Karpas-422 (cell line): Measurements from ENCODE around the gene WWOX. TPM values are rescaled to one million over a fixed set of nuclear protein-coding genes. Genes with fewer than 3 reads are reported as not detected.
A peak's percentile ranks its signal among the peaks of the same experiment; 100 is the strongest.

Source experiments
- DNase-seq: peaks from one replicate; pipeline ENCODE4 v3.0.0-alpha.2; 2015
- H2AFZ ChIP-seq: fragments of 200-600 bp; sonication (generic); 2 replicates; pipeline ENCODE4 v1.6.1; 2014; ENCODE audit warnings: antibody characterized with exemption, low read length, mixed read lengths
- H3K27ac ChIP-seq: fragments of 200-600 bp; sonication (generic); 2 replicates; pipeline ENCODE4 v1.5.1; 2014; ENCODE audit warnings: mild to moderate bottlenecking, low read length, moderate library complexity
- H3K27me3 ChIP-seq: fragments of 200-600 bp; sonication (generic); 2 replicates; pipeline ENCODE4 v1.6.1; 2014; ENCODE audit warnings: low read length, mixed read lengths
- H3K36me3 ChIP-seq: fragments of 200-600 bp; sonication (generic); 2 replicates; pipeline ENCODE4 v1.6.1; 2014; ENCODE audit warnings: low read length, mixed read lengths; ENCODE audit not compliant: insufficient read depth
- H3K4me1 ChIP-seq: fragments of 200-600 bp; sonication (generic); 2 replicates; pipeline ENCODE4 v1.6.1; 2014; ENCODE audit warnings: mild to moderate bottlenecking, low read length, mixed read lengths
- H3K4me2 ChIP-seq: fragments of 200-600 bp; sonication (generic); 2 replicates; pipeline ENCODE4 v1.6.1; 2014; ENCODE audit warnings: low read length, low read depth, mild to moderate bottlenecking; ENCODE audit not compliant: poor library complexity, severe bottlenecking
- H3K4me3 ChIP-seq: fragments of 200-600 bp; sonication (generic); 2 replicates; pipeline ENCODE4 v1.5.1; 2014; ENCODE audit warnings: mild to moderate bottlenecking, antibody characterized with exemption, low read length, mixed read lengths
- H3K79me2 ChIP-seq: fragments of 200-600 bp; sonication (generic); 2 replicates; pipeline ENCODE4 v1.6.1; 2014; ENCODE audit warnings: mild to moderate bottlenecking, low read length, mixed read lengths
- H3K9ac ChIP-seq: fragments of 200-600 bp; sonication (generic); 2 replicates; pipeline ENCODE4 v1.6.0; 2014; ENCODE audit warnings: low read length
- H3K9me2 ChIP-seq: fragments of 200-600 bp; sonication (generic), shearing (Covaris generic); replicated peaks from 2 replicates; pipeline ENCODE4 v1.6.0; 2014; ENCODE audit warnings: mild to moderate bottlenecking, low read length, moderate library complexity; ENCODE audit not compliant: insufficient read depth
- H3K9me3 ChIP-seq: fragments of 300-700, 200-600 bp; sonication (generic); 2 replicates; pipeline ENCODE4 v1.6.1; 2014; ENCODE audit warnings: low read length, mixed read lengths
- H4K20me1 ChIP-seq: fragments of 200-600 bp; sonication (generic); 2 replicates; pipeline ENCODE4 v1.6.1; 2014; ENCODE audit warnings: mild to moderate bottlenecking, antibody characterized with exemption, low read length, low read depth; ENCODE audit not compliant: insufficient read depth
- total RNA-seq: library from RNA; depleted of rRNA; stranded (reverse); fragments of >200 nt; shearing (Covaris generic); gene quantifications from 2 replicates; pipeline ENCODE4 v1.2.3, GENCODE V29; 2014; ENCODE audit warnings: low replicate concordance

The WWOX gene
- total RNA-seq, 1 experiment from 2014 or later = 66.2 TPM

GRCh38 chr16:78072275-78072674 lies 27.2 kb upstream of the WWOX start:
- H3K9ac ChIP-seq = no peak overlapping the region
- no peaks in the 10 kb centered on the region for H3K36me3 ChIP-seq
- H3K4me3 ChIP-seq = no peak overlapping the region
- no peaks in the 10 kb centered on the region for H3K9me2 ChIP-seq
- H4K20me1 ChIP-seq = no peaks in the 10 kb centered on the region
- H3K27ac ChIP-seq = no peak overlapping the region
- H3K79me2 ChIP-seq = no peaks in the 10 kb centered on the region
- no peak for DNase-seq
- no peaks in the 10 kb centered on the region for H3K4me1 ChIP-seq
- H3K27me3 ChIP-seq = no peaks in the 10 kb centered on the region
- H2AFZ ChIP-seq = no peak overlapping the region
- H3K4me2 ChIP-seq = no peak overlapping the region
- H3K9me3 ChIP-seq = no peaks in the 10 kb centered on the region

GRCh38 chr16:78075800-78076199 lies 23.7 kb upstream of the WWOX start:
- no peaks in the 10 kb centered on the region for H3K9me2 ChIP-seq

GRCh38 chr16:78081341-78081740 lies 18.1 kb upstream of the WWOX start:
- Histone ChIP-seq H3K27me3 (no peaks in the 10 kb centered on the region), H3K4me3 (no peak overlapping the region), H3K9ac (no peak overlapping the region), H4K20me1 (no peaks in the 10 kb centered on the region), H3K9me3 (no peaks in the 10 kb centered on the region), H3K36me3 (no peaks in the 10 kb centered on the region), H3K4me1 (no peaks in the 10 kb centered on the region), H3K4me2 (no peak overlapping the region), H3K27ac (no peak overlapping the region), H2AFZ (no peak overlapping the region), H3K9me2 (no peaks in the 10 kb centered on the region), H3K79me2 (no peaks in the 10 kb centered on the region)
- DNase-seq = no peak

More at GRCh38 chr16:78075800-78076199, 23.7 kb upstream of the WWOX start:
- no peaks in the 10 kb centered on the region for H3K4me1 ChIP-seq
- H3K4me3 ChIP-seq = no peak overlapping the region
- no peaks in the 10 kb centered on the region for H4K20me1 ChIP-seq
- no peak overlapping the region for H2AFZ ChIP-seq
- DNase-seq = no peak
- no peaks in the 10 kb centered on the region for H3K79me2 ChIP-seq
- no peak overlapping the region for H3K27ac ChIP-seq
- H3K36me3 ChIP-seq = no peaks in the 10 kb centered on the region
- no peak overlapping the region for H3K4me2 ChIP-seq
- no peaks in the 10 kb centered on the region for H3K9me3 ChIP-seq
- H3K9ac ChIP-seq = no peak overlapping the region
- no peaks in the 10 kb centered on the region for H3K27me3 ChIP-seq

GRCh38 chr16:78091419-78091818 lies 8.0 kb upstream of the WWOX start:
- Histone ChIP-seq H3K36me3 (no peaks in the 10 kb centered on the region), H3K27ac (no peak overlapping the region), H4K20me1 (no peaks in the 10 kb centered on the region), H2AFZ (no peak overlapping the region), H3K4me2 (no peak overlapping the region), H3K9me3 (no peaks in the 10 kb centered on the region), H3K9me2 (no peaks in the 10 kb centered on the region), H3K27me3 (no peaks in the 10 kb centered on the region), H3K9ac (no peak overlapping the region), H3K4me3 (no peak overlapping the region), H3K79me2 (no peaks in the 10 kb centered on the region), H3K4me1 (no peaks in the 10 kb centered on the region)
- no peak for DNase-seq

GRCh38 chr16:78092758-78093157 lies 6.7 kb upstream of the WWOX start:
- no peak overlapping the region for H3K9ac ChIP-seq
- H4K20me1 ChIP-seq = no peaks in the 10 kb centered on the region
- no peaks in the 10 kb centered on the region for H3K36me3 ChIP-seq
- no peak overlapping the region for H2AFZ ChIP-seq
- no peaks in the 10 kb centered on the region for H3K4me1 ChIP-seq
- no peaks in the 10 kb centered on the region for H3K9me2 ChIP-seq
- H3K79me2 ChIP-seq = no peaks in the 10 kb centered on the region
- H3K9me3 ChIP-seq = no peaks in the 10 kb centered on the region
- H3K27me3 ChIP-seq = no peaks in the 10 kb centered on the region
- no peak overlapping the region for H3K4me2 ChIP-seq
- no peak overlapping the region for H3K4me3 ChIP-seq
- no peak overlapping the region for H3K27ac ChIP-seq
- no peak for DNase-seq

- no peak overlapping the region for H3K4me2 ChIP-seq
- no peaks in the 10 kb centered on the region for H4K20me1 ChIP-seq
- no peaks in the 10 kb centered on the region for H3K36me3 ChIP-seq
- H3K9me2 ChIP-seq = no peaks in the 10 kb centered on the region
- H3K9ac ChIP-seq = no peak overlapping the region
- no peak overlapping the region for H2AFZ ChIP-seq
- DNase-seq = peak; percentile 65
- no peak overlapping the region for H3K4me3 ChIP-seq
- no peak overlapping the region for H3K27ac ChIP-seq
- peaks cover 6% of the 10 kb centered on the region for H3K4me1 ChIP-seq
- H3K79me2 ChIP-seq = no peaks in the 10 kb centered on the region
- no peaks in the 10 kb centered on the region for H3K9me3 ChIP-seq
- H3K27me3 ChIP-seq = no peaks in the 10 kb centered on the region
These were observed 5.3 kb upstream of the WWOX start for GRCh38 chr16:78094166-78094565.

GRCh38 chr16:78094998-78095397 lies 4.5 kb upstream of the WWOX start:
- Histone ChIP-seq H3K27me3 (no peaks in the 10 kb centered on the region), H3K27ac (no peak overlapping the region), H3K36me3 (no peaks in the 10 kb centered on the region), H3K4me3 (no peak overlapping the region), H3K79me2 (peaks cover under 1% of the 10 kb centered on the region), H4K20me1 (no peaks in the 10 kb centered on the region), H2AFZ (no peak overlapping the region), H3K4me1 (peaks cover 6% of the 10 kb centered on the region), H3K9me2 (no peaks in the 10 kb centered on the region), H3K9me3 (no peaks in the 10 kb centered on the region), H3K4me2 (no peak overlapping the region), H3K9ac (no peak overlapping the region)
- DNase-seq = no peak

GRCh38 chr16:78096386-78096785 lies 3.1 kb upstream of the WWOX start:
- no peak for DNase-seq
- H3K27ac ChIP-seq = no peak overlapping the region
- no peak overlapping the region for H3K9ac ChIP-seq
- no peaks in the 10 kb centered on the region for H3K9me2 ChIP-seq
- no peaks in the 10 kb centered on the region for H4K20me1 ChIP-seq
- H3K36me3 ChIP-seq = no peaks in the 10 kb centered on the region
- H3K27me3 ChIP-seq = no peaks in the 10 kb centered on the region
- no peak overlapping the region for H3K4me3 ChIP-seq
- no peak overlapping the region for H3K4me2 ChIP-seq
- H3K79me2 ChIP-seq = peaks cover 11% of the 10 kb centered on the region
- H2AFZ ChIP-seq = no peak overlapping the region
- H3K9me3 ChIP-seq = no peaks in the 10 kb centered on the region
- H3K4me1 ChIP-seq = peaks cover 15% of the 10 kb centered on the region

GRCh38 chr16:78097548-78097947 lies 1.9 kb upstream of the WWOX start:
- no peak overlapping the region for H3K4me3 ChIP-seq
- peaks cover 18% of the 10 kb centered on the region for H3K4me1 ChIP-seq
- no peaks in the 10 kb centered on the region for H4K20me1 ChIP-seq
- no peak overlapping the region for H3K4me2 ChIP-seq
- no peak for DNase-seq
- no peaks in the 10 kb centered on the region for H3K27me3 ChIP-seq
- no peak overlapping the region for H3K9ac ChIP-seq
- peaks cover 23% of the 10 kb centered on the region for H3K79me2 ChIP-seq
- H3K36me3 ChIP-seq = no peaks in the 10 kb centered on the region
- no peak overlapping the region for H2AFZ ChIP-seq
- H3K9me2 ChIP-seq = no peaks in the 10 kb centered on the region
- no peaks in the 10 kb centered on the region for H3K9me3 ChIP-seq
- H3K27ac ChIP-seq = no peak overlapping the region
